Chondrocyte (in vitro differentiated cells): ENCODE measurements around the gene SLC6A18. TPM values are rescaled to one million over a fixed set of nuclear protein-coding genes. Genes with fewer than 3 reads are reported as not detected.

Source experiments
- DNase-seq: peaks from one replicate; pipeline ENCODE4 v3.0.0; 2021; ENCODE audit warnings: mixed read lengths, low spot score
- H3K27ac Mint-ChIP-seq: one replicate; pipeline ENCODE4 v1.8.0; 2021; ENCODE audit warnings: mild to moderate bottlenecking, moderate library complexity, mixed read lengths; ENCODE audit not compliant: unreplicated experiment
- H3K27me3 Mint-ChIP-seq: 2 replicates; pipeline ENCODE4 v1.8.0; 2021; ENCODE audit warnings: low read depth, mixed read lengths
- H3K36me3 Mint-ChIP-seq: 2 replicates; pipeline ENCODE4 v1.8.0; 2021; ENCODE audit warnings: low read depth, mixed read lengths
- H3K4me1 Mint-ChIP-seq: 2 replicates; pipeline ENCODE4 v1.8.0; 2021; ENCODE audit warnings: low read depth, mild to moderate bottlenecking, mixed read lengths
- H3K4me3 Mint-ChIP-seq: one replicate; pipeline ENCODE4 v1.8.0; 2021; ENCODE audit warnings: mild to moderate bottlenecking, moderate library complexity, mixed read lengths; ENCODE audit not compliant: unreplicated experiment
- H3K9me3 Mint-ChIP-seq: 2 replicates; pipeline ENCODE4 v1.8.0; 2021; ENCODE audit warnings: low read depth, mixed read lengths
- total RNA-seq: library from RNA; stranded (reverse); gene quantifications from 3 replicates; pipeline ENCODE4 v1.2.1, GENCODE V29; 2021
- TF ChIP-seq, protein P1 (sequence below): fragments of 200-600 bp; sonication (generic); IDR thresholded peaks from 2 replicates; pipeline ENCODE4 v1.5.0; 2021; ENCODE audit warnings: antibody characterized with exemption, mild to moderate bottlenecking, moderate library complexity

Gene SLC6A18
- total RNA-seq, 1 donor from 2014 or later: not detected

DNA sequence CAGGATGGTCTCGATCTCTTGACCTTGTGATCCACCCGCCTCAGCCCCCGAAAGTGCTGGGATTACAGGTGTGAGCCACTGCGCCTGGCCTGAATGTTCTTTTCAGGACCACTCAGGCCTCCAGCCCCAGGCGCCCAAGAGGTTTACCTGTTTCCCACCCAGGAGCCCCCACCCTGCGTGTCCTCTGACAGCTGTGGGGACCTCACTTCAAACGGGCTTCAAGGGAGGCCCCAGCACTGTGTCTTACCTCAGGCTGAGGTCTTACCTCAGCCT lies 42.9 kb upstream of the SLC6A18 start:
- H3K36me3 Mint-ChIP-seq: no peaks in the 10 kb centered on the region
- TF ChIP-seq, protein P1, sequence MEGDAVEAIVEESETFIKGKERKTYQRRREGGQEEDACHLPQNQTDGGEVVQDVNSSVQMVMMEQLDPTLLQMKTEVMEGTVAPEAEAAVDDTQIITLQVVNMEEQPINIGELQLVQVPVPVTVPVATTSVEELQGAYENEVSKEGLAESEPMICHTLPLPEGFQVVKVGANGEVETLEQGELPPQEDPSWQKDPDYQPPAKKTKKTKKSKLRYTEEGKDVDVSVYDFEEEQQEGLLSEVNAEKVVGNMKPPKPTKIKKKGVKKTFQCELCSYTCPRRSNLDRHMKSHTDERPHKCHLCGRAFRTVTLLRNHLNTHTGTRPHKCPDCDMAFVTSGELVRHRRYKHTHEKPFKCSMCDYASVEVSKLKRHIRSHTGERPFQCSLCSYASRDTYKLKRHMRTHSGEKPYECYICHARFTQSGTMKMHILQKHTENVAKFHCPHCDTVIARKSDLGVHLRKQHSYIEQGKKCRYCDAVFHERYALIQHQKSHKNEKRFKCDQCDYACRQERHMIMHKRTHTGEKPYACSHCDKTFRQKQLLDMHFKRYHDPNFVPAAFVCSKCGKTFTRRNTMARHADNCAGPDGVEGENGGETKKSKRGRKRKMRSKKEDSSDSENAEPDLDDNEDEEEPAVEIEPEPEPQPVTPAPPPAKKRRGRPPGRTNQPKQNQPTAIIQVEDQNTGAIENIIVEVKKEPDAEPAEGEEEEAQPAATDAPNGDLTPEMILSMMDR: no peak
- no peak overlapping the region for H3K27ac Mint-ChIP-seq
- H3K27me3 Mint-ChIP-seq: peaks cover 15% of the 10 kb centered on the region
- no peak overlapping the region for H3K4me3 Mint-ChIP-seq
- DNase-seq: peak; percentile 62
- no peaks in the 10 kb centered on the region for H3K4me1 Mint-ChIP-seq
- no peaks in the 10 kb centered on the region for H3K9me3 Mint-ChIP-seq

GRCh38 chr5:1182633-1183423 lies 42.4 kb upstream of the SLC6A18 start:
- Mint-ChIP-seq H3K9me3 (no peaks in the 10 kb centered on the region), H3K4me3 (no peak overlapping the region), H3K4me1 (no peaks in the 10 kb centered on the region), H3K27me3 (peaks cover 16% of the 10 kb centered on the region), H3K27ac (no peak overlapping the region), H3K36me3 (no peaks in the 10 kb centered on the region)
- DNase-seq: peak; percentile 74
- TF ChIP-seq, protein P1: no peak

DNA sequence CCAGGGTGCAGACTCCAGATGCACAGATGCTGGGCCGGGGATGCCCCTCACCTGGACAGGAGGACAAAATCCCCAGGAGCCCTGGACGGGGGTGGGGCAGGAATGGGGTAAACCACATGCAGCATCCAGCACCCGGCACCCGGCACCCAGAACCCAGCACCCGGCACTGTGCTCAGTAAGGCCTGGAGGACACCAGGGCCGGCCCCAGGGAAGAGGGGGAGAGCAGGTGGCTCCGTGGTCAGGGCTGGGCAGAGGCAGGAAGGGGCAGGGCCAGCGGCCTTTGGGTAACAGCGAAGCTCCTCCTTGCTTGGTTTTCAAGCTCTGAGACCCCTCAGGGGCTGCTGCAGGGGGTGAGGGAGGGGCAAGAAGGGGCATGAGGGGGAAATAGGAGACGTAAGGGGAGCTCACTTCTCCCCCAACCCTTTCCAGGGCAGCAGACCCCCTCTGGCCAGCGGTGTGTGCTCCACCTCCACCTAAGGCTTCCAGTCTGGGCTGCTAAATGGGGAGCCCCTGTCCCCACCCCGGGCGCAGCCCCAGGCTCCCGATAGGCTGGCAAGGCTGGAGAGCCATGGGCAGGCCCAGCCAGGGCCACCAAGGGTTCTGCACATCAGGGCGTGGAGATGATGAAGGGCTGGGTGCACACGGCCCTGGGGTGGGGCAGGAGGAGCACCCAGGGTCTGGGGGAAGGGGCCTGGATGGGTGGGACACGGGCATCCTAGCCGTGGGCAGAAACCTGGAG lies 41.6 kb upstream of the SLC6A18 start:
- no peaks in the 10 kb centered on the region for H3K9me3 Mint-ChIP-seq
- TF ChIP-seq, protein P1: no peak
- no peaks in the 10 kb centered on the region for H3K4me1 Mint-ChIP-seq
- H3K27me3 Mint-ChIP-seq: peaks cover 23% of the 10 kb centered on the region
- no peak overlapping the region for H3K27ac Mint-ChIP-seq
- peak; percentile 77 for DNase-seq
- no peak overlapping the region for H3K4me3 Mint-ChIP-seq
- no peaks in the 10 kb centered on the region for H3K36me3 Mint-ChIP-seq

DNA sequence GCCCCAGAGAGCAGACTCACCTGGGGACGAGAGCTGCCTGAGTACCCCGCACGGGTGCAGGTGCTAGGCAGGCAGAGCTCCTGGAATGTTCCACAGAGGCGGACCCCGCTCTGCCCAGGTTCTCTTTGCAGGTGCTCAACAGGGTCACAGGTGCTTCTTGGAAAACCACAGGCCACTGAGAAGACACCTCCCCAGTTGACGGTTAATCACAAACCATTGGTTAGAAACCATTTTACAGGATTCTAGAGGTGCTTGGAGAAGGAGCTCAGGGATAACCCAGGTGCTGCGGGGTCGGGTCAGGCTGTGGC lies 41.1 kb upstream of the SLC6A18 start:
- H3K4me1 Mint-ChIP-seq: no peaks in the 10 kb centered on the region
- no peak for DNase-seq
- H3K27ac Mint-ChIP-seq: no peak overlapping the region
- no peak overlapping the region for H3K4me3 Mint-ChIP-seq
- peaks cover 27% of the 10 kb centered on the region for H3K27me3 Mint-ChIP-seq
- H3K9me3 Mint-ChIP-seq: no peaks in the 10 kb centered on the region
- TF ChIP-seq, protein P1: no peak
- no peaks in the 10 kb centered on the region for H3K36me3 Mint-ChIP-seq

DNA sequence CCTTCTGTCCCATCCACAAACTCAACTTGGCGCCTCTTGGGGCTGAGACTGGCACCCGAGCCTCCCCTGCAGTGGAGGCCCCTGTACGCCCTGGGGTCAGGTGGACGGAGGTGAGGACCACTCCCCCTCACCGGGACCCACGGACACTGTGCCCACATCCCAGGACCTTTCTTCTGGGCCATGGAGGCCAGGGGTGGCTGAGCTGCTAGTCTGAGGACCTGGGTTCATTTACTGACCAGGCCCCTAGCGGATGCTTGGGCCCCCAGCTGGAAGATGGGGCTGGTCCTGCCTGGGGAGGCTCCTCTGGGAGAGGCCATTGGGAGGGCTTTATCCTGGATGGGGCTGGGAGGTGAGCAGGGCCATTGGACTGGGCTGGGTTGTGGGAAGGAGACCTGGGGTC lies 40.7 kb upstream of the SLC6A18 start:
- Mint-ChIP-seq H3K9me3 (no peaks in the 10 kb centered on the region), H3K27ac (no peak overlapping the region), H3K4me1 (no peaks in the 10 kb centered on the region), H3K4me3 (no peak overlapping the region), H3K36me3 (no peaks in the 10 kb centered on the region), H3K27me3 (peaks cover 30% of the 10 kb centered on the region)
- DNase-seq: peak; percentile 51
- TF ChIP-seq, protein P1: no peak
